ENCODE measurements around the gene AKAP13. TPM values are rescaled to one million over a fixed set of nuclear protein-coding genes. Genes with fewer than 3 reads are reported as not detected.
"Not testable (repeated sequence)": the region's sequence is repeated elsewhere in the genome, so short reads cannot be mapped to it uniquely, and the experiment has no call there.

Gene AKAP13
- total RNA-seq, 2 experiments from 2014 or later = 106 to 113 TPM

- POLR2A ChIA-PET = no interaction called here
- H3K9me3 Mint-ChIP-seq = no peaks in the 10 kb centered on the region
- no peak for DNase-seq
- H3K27me3 Mint-ChIP-seq = no peaks in the 10 kb centered on the region
- H3K36me3 Mint-ChIP-seq = no peaks in the 10 kb centered on the region
- intact Hi-C loops (cut with micrococcal nuclease) = no loop called here
- no peak overlapping the region for H3K4me3 Mint-ChIP-seq
- H3K4me1 Mint-ChIP-seq (ENCODE audit: low read depth) = peaks cover 2% of the 10 kb centered on the region
- CTCF ChIA-PET = no interaction called here
- no peak overlapping the region for H3K27ac Mint-ChIP-seq
Measured at GRCh38 chr15:85340852-85341251, 39.6 kb upstream of the AKAP13 start.

DNA sequence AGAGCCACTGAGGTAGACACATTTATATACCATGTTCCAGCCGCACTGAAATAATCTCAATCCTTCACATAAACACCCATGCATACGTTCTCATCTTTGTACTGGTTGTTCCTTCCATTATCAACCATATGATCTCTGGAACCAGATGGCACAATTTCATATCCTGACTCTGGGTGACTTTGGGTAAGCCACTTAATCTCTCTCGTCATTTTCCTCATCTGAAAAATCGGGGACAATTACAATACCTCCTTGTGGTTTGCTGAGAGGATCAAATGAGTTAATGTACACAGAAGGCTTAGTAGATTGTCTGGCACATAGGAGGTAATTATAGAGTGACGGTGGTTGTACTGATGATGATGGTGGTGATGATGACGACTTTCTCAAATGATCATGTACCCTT lies 38.2 kb upstream of the AKAP13 start:
- CTCF ChIA-PET, H3K27ac Mint-ChIP-seq, POLR2A ChIA-PET: not testable (repeated sequence)

DNA sequence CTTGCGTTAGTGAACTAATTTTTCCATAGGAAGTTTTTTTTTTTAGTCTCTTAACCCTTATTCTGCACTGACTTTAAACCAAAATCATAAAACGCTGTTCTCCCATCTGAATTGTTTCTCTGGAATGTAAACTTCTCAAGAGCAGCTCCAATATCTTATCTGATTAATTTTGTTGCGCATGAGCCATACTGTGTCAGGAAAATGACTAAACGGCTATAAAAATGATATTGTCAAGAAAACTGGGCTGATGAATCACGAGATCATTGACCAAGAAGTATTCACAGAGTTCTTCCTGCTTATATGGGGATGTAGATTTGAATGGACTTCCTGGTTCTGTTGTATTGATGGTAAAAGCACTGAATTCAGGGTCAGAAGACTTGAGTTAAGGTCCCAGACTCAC lies 37.0 kb upstream of the AKAP13 start:
- POLR2A ChIA-PET = interaction anchor here (0.6 kb wide), 1 partner anchor 15 kb away, joined by 4 read pairs; no protein-coding TSS in a partner anchor
- CTCF ChIA-PET; H3K4me3 Mint-ChIP-seq; H3K36me3 Mint-ChIP-seq; DNase-seq; H3K27ac Mint-ChIP-seq; H3K9me3 Mint-ChIP-seq; H3K27me3 Mint-ChIP-seq; intact Hi-C loops (cut with micrococcal nuclease): not testable (repeated sequence)
- peaks cover 13% of the 10 kb centered on the region for H3K4me1 Mint-ChIP-seq (ENCODE audit: low read depth)

More for the DNA sequence above, 38.2 kb upstream of the AKAP13 start:
- H3K27me3 Mint-ChIP-seq; H3K9me3 Mint-ChIP-seq; H3K4me3 Mint-ChIP-seq; intact Hi-C loops (cut with micrococcal nuclease); H3K4me1 Mint-ChIP-seq (ENCODE audit: low read depth); H3K36me3 Mint-ChIP-seq; DNase-seq: not testable (repeated sequence)

DNA sequence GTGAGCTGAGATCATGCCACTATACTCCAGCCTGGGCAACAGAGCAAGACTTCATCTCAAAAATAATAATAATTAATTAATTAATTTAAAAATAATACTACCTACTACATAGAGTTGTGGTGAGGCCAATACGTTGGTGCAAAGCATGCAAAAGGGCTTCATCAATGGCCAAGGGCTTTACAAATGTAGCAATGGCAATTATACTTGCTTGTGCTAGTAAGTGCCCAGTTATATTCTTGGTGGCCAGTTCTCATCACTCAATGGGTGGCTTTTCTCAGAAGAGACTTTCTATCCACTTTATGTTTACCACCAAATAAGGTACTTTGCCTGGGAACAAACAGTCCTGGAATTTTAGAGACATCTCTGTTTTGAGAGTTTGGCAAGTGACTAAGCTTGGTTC lies 36.2 kb upstream of the AKAP13 start:
- POLR2A ChIA-PET = interaction anchor here (0.7 kb wide), 1 partner anchor 14 kb away, joined by 4 read pairs; no protein-coding TSS in a partner anchor
- H3K36me3 Mint-ChIP-seq; H3K9me3 Mint-ChIP-seq; H3K4me3 Mint-ChIP-seq; DNase-seq; H3K27me3 Mint-ChIP-seq; CTCF ChIA-PET; H3K27ac Mint-ChIP-seq; intact Hi-C loops (cut with micrococcal nuclease): not testable (repeated sequence)
- H3K4me1 Mint-ChIP-seq (ENCODE audit: low read depth) = peaks cover 15% of the 10 kb centered on the region

DNA sequence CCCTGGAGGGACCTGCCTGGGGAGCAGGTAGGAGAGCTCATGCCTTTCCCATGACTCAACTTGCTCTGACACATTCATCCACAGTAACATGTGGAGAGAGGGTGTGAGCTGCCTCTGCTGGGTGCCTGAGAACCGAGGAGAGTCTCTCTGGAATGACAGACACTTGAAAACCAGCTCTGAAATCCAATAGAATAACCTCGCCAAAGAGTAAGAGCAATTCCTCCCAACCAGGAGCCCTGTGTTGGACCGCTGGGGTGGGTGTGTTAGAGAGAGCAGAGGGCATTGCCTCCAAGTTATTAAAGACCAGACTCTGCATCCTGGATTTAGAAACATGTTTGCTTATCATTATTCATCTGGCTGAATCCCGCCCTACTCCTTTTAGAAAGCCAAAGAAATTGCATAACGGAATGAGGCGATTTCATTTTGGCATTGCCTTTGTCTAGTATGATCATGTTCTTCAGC lies 35.7 kb upstream of the AKAP13 start:
- CTCF ChIA-PET; H3K27ac Mint-ChIP-seq; H3K36me3 Mint-ChIP-seq; DNase-seq; H3K9me3 Mint-ChIP-seq; intact Hi-C loops (cut with micrococcal nuclease); H3K4me3 Mint-ChIP-seq; H3K27me3 Mint-ChIP-seq: not testable (repeated sequence)
- POLR2A ChIA-PET = interaction anchor here (0.7 kb wide), 1 partner anchor 14 kb away, joined by 4 read pairs; no protein-coding TSS in a partner anchor
- H3K4me1 Mint-ChIP-seq (ENCODE audit: low read depth) = peaks cover 15% of the 10 kb centered on the region

DNA sequence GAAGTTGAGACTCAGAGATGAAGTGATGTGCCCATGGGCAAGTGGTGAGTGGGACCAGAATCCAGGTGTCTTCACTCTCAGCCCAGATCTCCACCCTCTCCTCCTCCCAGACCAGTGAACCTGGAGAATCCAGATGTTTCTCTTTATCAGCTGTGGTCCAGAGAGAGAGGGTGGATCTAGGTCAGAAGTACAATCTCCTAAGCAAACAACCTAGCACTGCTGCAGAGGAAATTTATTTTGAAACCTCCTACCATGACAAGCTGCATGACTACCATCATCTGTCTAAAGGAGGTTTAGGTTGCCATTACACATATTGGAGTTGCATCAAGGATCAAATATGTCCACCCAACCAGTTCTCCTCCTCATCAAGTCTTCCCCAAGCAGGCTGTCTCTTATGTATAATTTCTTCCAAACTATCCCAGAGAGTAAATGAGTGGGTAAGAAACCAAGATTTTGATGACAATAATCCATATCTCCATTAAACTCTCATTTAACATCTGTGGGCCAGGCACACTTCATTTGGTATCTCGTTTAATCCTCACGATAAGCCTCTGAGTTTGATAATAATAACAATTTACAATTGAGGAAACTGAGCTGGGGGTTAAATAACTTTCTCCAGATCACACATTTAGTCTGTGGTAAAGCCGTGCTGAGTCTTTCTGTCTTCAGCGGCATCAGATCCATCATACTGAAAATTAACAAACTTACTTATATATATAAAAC lies 35.0 kb upstream of the AKAP13 start:
- peaks cover 15% of the 10 kb centered on the region for H3K4me1 Mint-ChIP-seq (ENCODE audit: low read depth)
- H3K36me3 Mint-ChIP-seq; intact Hi-C loops (cut with micrococcal nuclease); DNase-seq; H3K27ac Mint-ChIP-seq; CTCF ChIA-PET; POLR2A ChIA-PET; H3K27me3 Mint-ChIP-seq; H3K4me3 Mint-ChIP-seq; H3K9me3 Mint-ChIP-seq: not testable (repeated sequence)

GRCh38 chr15:85346462-85347084 lies 33.8 kb upstream of the AKAP13 start:
- intact Hi-C loops (cut with micrococcal nuclease); H3K27me3 Mint-ChIP-seq; H3K4me3 Mint-ChIP-seq; H3K9me3 Mint-ChIP-seq; DNase-seq; H3K36me3 Mint-ChIP-seq; CTCF ChIA-PET; POLR2A ChIA-PET; H3K27ac Mint-ChIP-seq: not testable (repeated sequence)
- peaks cover 15% of the 10 kb centered on the region for H3K4me1 Mint-ChIP-seq (ENCODE audit: low read depth)

DNA sequence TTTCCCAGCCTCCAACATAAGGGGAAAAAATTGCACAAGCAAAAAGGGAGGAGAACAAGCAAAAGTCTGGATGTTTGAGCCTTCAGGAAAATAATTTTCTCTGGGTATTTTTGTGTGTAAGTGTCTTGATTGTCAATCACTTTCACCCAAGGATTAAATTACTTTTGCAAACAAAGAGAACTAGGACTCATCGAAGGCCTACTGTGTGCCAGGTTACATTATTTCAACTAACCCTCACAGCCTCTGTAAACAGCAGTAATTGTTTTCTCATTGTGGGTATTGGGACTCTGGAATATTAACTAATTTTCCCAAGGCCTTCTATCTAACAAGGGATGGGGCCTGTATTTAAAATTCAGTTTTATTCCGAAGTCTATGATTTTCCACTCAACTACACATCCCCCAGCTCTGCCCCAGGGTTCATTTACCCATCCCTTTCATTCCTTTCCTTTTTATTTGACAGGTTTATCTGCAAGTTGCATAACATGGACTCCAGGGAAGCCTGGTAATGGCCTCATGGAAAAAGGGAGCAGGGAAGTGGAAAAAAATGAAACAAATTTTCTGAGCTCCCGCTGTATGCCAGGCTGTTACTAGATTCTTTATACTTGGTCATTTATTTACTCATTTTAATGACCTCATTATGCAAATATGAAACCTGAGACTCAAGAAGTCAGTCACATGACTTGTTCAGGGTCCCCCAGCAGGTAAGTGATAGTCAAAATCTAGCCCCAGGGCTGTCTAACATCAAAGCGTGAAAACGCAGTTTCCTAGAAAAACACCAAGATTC lies 32.9 kb upstream of the AKAP13 start:
- CTCF ChIA-PET; DNase-seq; POLR2A ChIA-PET; intact Hi-C loops (cut with micrococcal nuclease); H3K27ac Mint-ChIP-seq; H3K27me3 Mint-ChIP-seq; H3K4me3 Mint-ChIP-seq; H3K36me3 Mint-ChIP-seq; H3K9me3 Mint-ChIP-seq: not testable (repeated sequence)
- peaks cover 15% of the 10 kb centered on the region for H3K4me1 Mint-ChIP-seq (ENCODE audit: low read depth)

GRCh38 chr15:85348048-85348766 lies 32.2 kb upstream of the AKAP13 start:
- H3K27ac Mint-ChIP-seq; H3K9me3 Mint-ChIP-seq; H3K4me3 Mint-ChIP-seq; H3K27me3 Mint-ChIP-seq; CTCF ChIA-PET; POLR2A ChIA-PET; DNase-seq; intact Hi-C loops (cut with micrococcal nuclease); H3K36me3 Mint-ChIP-seq: not testable (repeated sequence)
- peaks cover 15% of the 10 kb centered on the region for H3K4me1 Mint-ChIP-seq (ENCODE audit: low read depth)

GRCh38 chr15:85349062-85349461 lies 31.3 kb upstream of the AKAP13 start:
- CTCF ChIA-PET; intact Hi-C loops (cut with micrococcal nuclease); H3K36me3 Mint-ChIP-seq; H3K4me3 Mint-ChIP-seq; H3K27ac Mint-ChIP-seq; DNase-seq; POLR2A ChIA-PET; H3K9me3 Mint-ChIP-seq; H3K27me3 Mint-ChIP-seq: not testable (repeated sequence)
- peaks cover 13% of the 10 kb centered on the region for H3K4me1 Mint-ChIP-seq (ENCODE audit: low read depth)

DNA sequence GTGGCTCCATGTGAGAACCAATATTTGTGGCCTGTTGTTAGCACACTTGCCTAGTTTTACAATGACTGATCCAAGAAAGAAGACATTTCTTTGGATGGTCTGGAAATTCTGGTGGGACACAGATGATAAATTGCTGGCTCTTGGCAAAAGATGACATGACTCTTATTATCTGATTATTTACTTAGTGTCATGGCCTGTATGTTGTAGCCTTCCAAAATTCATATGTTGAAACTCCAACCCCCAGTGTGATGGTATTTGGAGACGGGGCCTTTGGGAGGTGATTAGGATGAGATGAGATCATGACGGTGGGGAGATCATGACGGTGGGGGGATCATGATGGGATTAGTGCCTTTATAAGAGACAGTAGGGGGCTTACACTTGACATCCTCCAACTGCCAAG lies 30.0 kb upstream of the AKAP13 start:
- Mint-ChIP-seq H3K27ac (no peak overlapping the region), H3K27me3 (no peaks in the 10 kb centered on the region), H3K4me1 (ENCODE audit: low read depth) (peaks cover 13% of the 10 kb centered on the region), H3K36me3 (no peaks in the 10 kb centered on the region), H3K4me3 (no peak overlapping the region), H3K9me3 (no peaks in the 10 kb centered on the region)
- DNase-seq = no peak
- CTCF ChIA-PET = interaction anchor here (1.5 kb wide), 1 partner anchor 19 kb away, joined by 3 read pairs; no protein-coding TSS in a partner anchor
- intact Hi-C loops (cut with micrococcal nuclease) = no loop called here
- POLR2A ChIA-PET = no interaction called here

DNA sequence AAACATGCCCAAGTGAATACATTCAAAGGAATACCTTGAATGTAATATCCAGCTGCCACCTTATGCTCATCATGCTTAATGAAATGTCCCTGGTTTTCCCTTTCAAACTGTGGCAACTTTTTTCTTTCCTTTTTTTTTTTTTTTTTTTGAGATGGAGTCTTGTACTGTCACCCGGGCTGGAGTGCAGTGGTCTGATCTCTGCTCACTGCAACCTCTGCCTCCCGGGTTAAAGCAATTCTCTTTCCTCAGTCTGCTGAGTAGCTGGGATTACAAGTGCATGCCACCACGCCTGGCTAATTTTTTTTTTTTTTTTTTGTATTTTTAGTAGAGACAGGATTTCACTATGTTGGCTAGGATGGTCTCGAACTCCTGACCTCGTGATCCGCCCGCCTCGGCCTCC lies 28.9 kb upstream of the AKAP13 start:
- POLR2A ChIA-PET; H3K36me3 Mint-ChIP-seq; H3K27me3 Mint-ChIP-seq; H3K4me1 Mint-ChIP-seq (ENCODE audit: low read depth); H3K27ac Mint-ChIP-seq; intact Hi-C loops (cut with micrococcal nuclease); H3K4me3 Mint-ChIP-seq; DNase-seq; H3K9me3 Mint-ChIP-seq; CTCF ChIA-PET: not testable (repeated sequence)

Data from activated CD4-positive, alpha-beta memory T cell treated with anti-CD3 and anti-CD28 coated beads for 36 hours (primary cell).